ENCODE results near the gene HAAO. TPM values are rescaled to one million over a fixed set of nuclear protein-coding genes. Genes with fewer than 3 reads are reported as not detected.

Gene HAAO
- total and polyA plus RNA-seq, 7 donors = 0.78 to 4.9 (median 0.93) TPM

DNA sequence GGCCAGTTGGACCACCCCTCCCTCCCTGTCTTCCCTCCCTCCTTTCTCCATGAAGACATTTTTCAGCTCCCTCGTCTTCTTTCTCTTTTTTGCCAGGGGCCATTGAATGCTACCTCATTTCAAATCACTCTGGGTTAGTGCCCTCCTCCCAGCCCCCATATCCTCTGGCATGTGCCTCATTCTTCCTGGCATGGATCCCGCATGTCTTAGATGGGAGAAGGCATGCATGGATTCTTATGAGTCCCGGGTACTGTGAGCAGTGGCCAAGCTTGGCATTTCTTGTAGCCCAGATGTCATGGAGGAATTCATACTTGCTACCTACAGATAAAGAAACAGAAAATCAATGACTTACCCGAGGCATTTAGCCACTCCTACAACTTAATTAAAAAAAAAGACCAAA lies 9.0 kb upstream of the HAAO start:
- no peak for ATAC-seq
- Histone ChIP-seq H3K4me1 (peaks cover 13% of the 10 kb centered on the region), H3K4me3 (no peak overlapping the region), H3K27me3 (ENCODE audit: insufficient read depth in 3 of 3, low read length in 2 of 3) (no peaks in the 10 kb centered on the region), H3K9me3 (no peaks in the 10 kb centered on the region), H3K36me3 (ENCODE audit: insufficient read depth in 1 of 2, low read depth in 1 of 2) (no peaks in the 10 kb centered on the region), H3K27ac (no peak overlapping the region)
- intact Hi-C loops (cut with DNase I) = loop anchor here in 1 of 2 donors (5.0 kb wide), 1 partner anchor 44 kb away; no protein-coding TSS in a partner anchor
- TF ChIP-seq, protein P1, sequence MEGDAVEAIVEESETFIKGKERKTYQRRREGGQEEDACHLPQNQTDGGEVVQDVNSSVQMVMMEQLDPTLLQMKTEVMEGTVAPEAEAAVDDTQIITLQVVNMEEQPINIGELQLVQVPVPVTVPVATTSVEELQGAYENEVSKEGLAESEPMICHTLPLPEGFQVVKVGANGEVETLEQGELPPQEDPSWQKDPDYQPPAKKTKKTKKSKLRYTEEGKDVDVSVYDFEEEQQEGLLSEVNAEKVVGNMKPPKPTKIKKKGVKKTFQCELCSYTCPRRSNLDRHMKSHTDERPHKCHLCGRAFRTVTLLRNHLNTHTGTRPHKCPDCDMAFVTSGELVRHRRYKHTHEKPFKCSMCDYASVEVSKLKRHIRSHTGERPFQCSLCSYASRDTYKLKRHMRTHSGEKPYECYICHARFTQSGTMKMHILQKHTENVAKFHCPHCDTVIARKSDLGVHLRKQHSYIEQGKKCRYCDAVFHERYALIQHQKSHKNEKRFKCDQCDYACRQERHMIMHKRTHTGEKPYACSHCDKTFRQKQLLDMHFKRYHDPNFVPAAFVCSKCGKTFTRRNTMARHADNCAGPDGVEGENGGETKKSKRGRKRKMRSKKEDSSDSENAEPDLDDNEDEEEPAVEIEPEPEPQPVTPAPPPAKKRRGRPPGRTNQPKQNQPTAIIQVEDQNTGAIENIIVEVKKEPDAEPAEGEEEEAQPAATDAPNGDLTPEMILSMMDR (IDR thresholded peaks at IDR 0.05) = no peak
- DNase-seq = no peak
- 32 to 48% (median 33%) methylated on average over 4 of the region's 4 CpGs for WGBS, 3 donors

DNA sequence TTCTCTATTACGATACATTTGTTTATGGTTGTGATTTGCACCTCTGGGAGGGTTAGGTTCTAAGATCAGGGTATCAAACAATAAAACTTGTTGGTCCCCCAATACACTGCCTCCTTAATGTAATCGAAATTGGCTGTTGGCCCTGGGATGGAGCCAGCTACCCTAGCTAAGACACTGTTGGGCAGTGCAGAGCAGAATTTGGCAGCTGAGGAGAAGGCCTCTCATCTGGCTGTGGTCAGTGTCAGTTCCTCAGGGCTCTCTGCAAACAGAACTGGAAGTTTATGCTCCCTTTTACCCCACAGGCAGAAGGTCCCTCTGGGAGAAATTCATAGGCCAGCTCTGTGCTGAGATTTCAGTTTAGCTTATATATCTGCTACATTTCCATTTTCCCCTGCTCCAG lies 8.6 kb upstream of the HAAO start:
- TF ChIP-seq, protein P1 (IDR thresholded peaks at IDR 0.05) = no peak
- ATAC-seq = no peak
- intact Hi-C loops (cut with DNase I) = loop anchor here in 1 of 2 donors (5.0 kb wide), 1 partner anchor 44 kb away; no protein-coding TSS in a partner anchor
- Histone ChIP-seq H3K27me3 (ENCODE audit: insufficient read depth in 3 of 3, low read length in 2 of 3) (no peaks in the 10 kb centered on the region), H3K4me1 (peaks cover 13% of the 10 kb centered on the region), H3K36me3 (ENCODE audit: insufficient read depth in 1 of 2, low read depth in 1 of 2) (no peaks in the 10 kb centered on the region), H3K9me3 (no peaks in the 10 kb centered on the region), H3K4me3 (no peak overlapping the region), H3K27ac (no peak overlapping the region)
- DNase-seq = no peak
- 55 to 59% (median 57%) methylated on average over 2 of the region's 2 CpGs for WGBS, 3 donors

DNA sequence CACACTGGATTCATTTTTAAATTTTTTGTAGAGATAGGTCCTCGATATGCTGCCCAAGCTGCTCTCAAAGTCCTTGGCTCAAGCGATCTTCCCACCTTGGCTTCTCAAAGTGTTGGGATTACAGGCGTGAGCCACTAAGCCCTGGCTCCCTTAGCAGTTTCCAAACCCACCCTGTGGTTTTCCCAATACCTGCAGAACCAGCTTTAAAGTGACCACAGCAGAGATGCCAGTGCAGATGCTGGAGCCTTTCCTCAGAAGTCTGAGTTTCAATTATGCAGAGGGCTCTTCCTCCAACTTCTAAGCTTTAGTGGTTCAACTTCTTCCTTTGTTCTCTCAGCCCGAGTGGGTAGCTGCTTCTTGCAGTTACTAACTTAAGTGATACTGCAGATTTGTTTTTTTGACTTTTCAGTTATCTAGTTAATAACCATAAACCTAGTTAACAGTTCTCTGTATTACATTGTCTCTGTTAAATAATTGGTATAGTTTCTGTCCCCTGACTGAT lies 8.1 kb upstream of the HAAO start:
- ATAC-seq = no peak
- Histone ChIP-seq H3K27me3 (ENCODE audit: insufficient read depth in 3 of 3, low read length in 2 of 3) (no peaks in the 10 kb centered on the region), H3K9me3 (no peaks in the 10 kb centered on the region), H3K4me1 (peaks cover 13% of the 10 kb centered on the region), H3K4me3 (no peak overlapping the region), H3K36me3 (ENCODE audit: insufficient read depth in 1 of 2, low read depth in 1 of 2) (no peaks in the 10 kb centered on the region), H3K27ac (no peak overlapping the region)
- 87 to 93% (median 91%) methylated on average over 4 of the region's 4 CpGs for WGBS, 3 donors
- DNase-seq = no peak
- TF ChIP-seq, protein P1 (IDR thresholded peaks at IDR 0.05) = no peak
- intact Hi-C loops (cut with DNase I) = loop anchor here in 1 of 2 donors (5.0 kb wide), 1 partner anchor 43 kb away; no protein-coding TSS in a partner anchor

DNA sequence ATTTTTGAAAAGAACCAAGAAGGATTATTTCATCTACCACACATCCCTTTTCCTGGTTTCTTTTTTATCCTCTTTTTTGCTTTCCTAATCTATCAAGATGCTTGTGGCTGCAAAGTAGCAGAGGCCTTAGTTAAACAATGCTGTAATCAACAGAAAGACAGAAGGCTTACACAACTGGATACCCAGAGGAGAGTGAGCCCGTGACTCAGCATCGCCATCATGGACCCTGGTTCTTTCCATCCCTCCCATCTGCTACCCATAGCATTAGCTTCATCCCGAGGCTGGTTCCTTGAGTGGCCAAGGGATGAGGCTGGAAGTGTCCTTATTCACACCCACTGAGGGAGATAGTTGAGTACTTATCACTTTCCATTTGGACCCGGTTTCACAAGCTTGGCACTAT lies 7.5 kb upstream of the HAAO start:
- intact Hi-C loops (cut with DNase I) = loop anchor here in 1 of 2 donors (5.0 kb wide), 1 partner anchor 43 kb away; no protein-coding TSS in a partner anchor
- Histone ChIP-seq H3K4me1 (peaks cover 8% of the 10 kb centered on the region), H3K27me3 (ENCODE audit: insufficient read depth in 3 of 3, low read length in 2 of 3) (no peaks in the 10 kb centered on the region), H3K4me3 (no peak overlapping the region), H3K36me3 (ENCODE audit: insufficient read depth in 1 of 2, low read depth in 1 of 2) (no peaks in the 10 kb centered on the region), H3K9me3 (no peaks in the 10 kb centered on the region), H3K27ac (no peak overlapping the region)
- 69 to 92% (median 91%) methylated on average over 4 of the region's 4 CpGs for WGBS, 3 donors
- TF ChIP-seq, protein P1 (IDR thresholded peaks at IDR 0.05) = no peak
- no peak for ATAC-seq
- DNase-seq = no peak

DNA sequence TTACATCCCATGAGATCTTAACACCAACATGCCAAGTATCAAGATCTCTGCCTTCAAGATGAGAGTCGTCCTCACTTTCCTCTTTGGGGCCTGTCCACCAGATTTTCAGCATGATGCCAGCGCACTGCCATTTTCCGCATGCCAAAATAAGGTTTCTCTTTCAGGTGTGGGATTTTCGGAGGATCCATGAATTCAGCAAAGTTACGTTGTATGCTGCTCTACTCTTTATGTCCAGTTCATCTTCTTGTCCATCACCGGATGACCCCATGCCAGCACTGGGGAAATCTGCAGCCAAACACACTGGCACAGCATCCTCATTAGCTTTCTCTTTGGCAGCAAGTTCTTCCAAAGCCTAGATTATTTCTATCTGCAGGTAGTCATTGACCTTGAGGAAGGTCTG lies 4.9 kb upstream of the HAAO start:
- ATAC-seq (no peak), DNase-seq (no peak)
- no peaks in the 10 kb centered on the region for H3K36me3 ChIP-seq (ENCODE audit: insufficient read depth in 1 of 2, low read depth in 1 of 2)
- peaks cover 0 to 11% (median 0%) of the 10 kb centered on the region in 3 donors for H3K27me3 ChIP-seq (ENCODE audit: insufficient read depth in 3 of 3, low read length in 2 of 3)
- no peaks in the 10 kb centered on the region for H3K4me1 ChIP-seq
- H3K4me3 ChIP-seq = no peak overlapping the region
- TF ChIP-seq, protein P1 (IDR thresholded peaks at IDR 0.05) = no peak
- no peak overlapping the region for H3K27ac ChIP-seq
- 72 to 77% (median 77%) methylated on average over 6 of the region's 6 CpGs for WGBS, 3 donors
- H3K9me3 ChIP-seq = no peaks in the 10 kb centered on the region
- intact Hi-C loops (cut with DNase I) = no loop called here
